Measurements from ENCODE around the gene CSNK1G1.
A peak's percentile ranks its signal among the peaks of the same experiment; 100 is the strongest.

Gene CSNK1G1

GRCh38 chr15:64166102-64166890 lies 189.7 kb downstream of the CSNK1G1 start:
- H3K36me3 ChIP-seq (ENCODE audit: insufficient read depth, low read depth, low read length): peaks cover 15% of the 10 kb centered on the region
- peaks cover 10% of the 10 kb centered on the region for H3K4me1 ChIP-seq (ENCODE audit: insufficient read depth, low read length)

GRCh38 chr15:64164436-64164835 lies 191.5 kb downstream of the CSNK1G1 start:
- peaks cover 10% of the 10 kb centered on the region for H3K4me1 ChIP-seq (ENCODE audit: insufficient read depth, low read length)
- H3K4me3 ChIP-seq (ENCODE audit: low read length): no peak overlapping the region
- no peaks in the 10 kb centered on the region for H3K9me3 ChIP-seq (ENCODE audit: insufficient read depth, low read depth, low read length)
- H3K27ac ChIP-seq (ENCODE audit: low read length): no peak overlapping the region
- H3K36me3 ChIP-seq (ENCODE audit: insufficient read depth, low read depth, low read length): peaks cover 18% of the 10 kb centered on the region
- no peak overlapping the region for H3K9ac ChIP-seq (ENCODE audit: low read depth, low read length)
- no peaks in the 10 kb centered on the region for H3K27me3 ChIP-seq (ENCODE audit: insufficient read depth, low read length)

More at GRCh38 chr15:64166102-64166890, 189.7 kb downstream of the CSNK1G1 start:
- no peak overlapping the region for H3K27ac ChIP-seq (ENCODE audit: low read length)
- no peak overlapping the region for H3K9ac ChIP-seq (ENCODE audit: low read depth, low read length)
- H3K27me3 ChIP-seq (ENCODE audit: insufficient read depth, low read length): no peaks in the 10 kb centered on the region
- H3K4me3 ChIP-seq (ENCODE audit: low read length): no peak overlapping the region
- no peaks in the 10 kb centered on the region for H3K9me3 ChIP-seq (ENCODE audit: insufficient read depth, low read depth, low read length)

GRCh38 chr15:64163659-64164362 lies 192.2 kb downstream of the CSNK1G1 start:
- Histone ChIP-seq H3K4me3 (ENCODE audit: low read length) (peak overlapping the region; percentile 89), H3K36me3 (ENCODE audit: insufficient read depth, low read depth, low read length) (peaks cover 24% of the 10 kb centered on the region), H3K9me3 (ENCODE audit: insufficient read depth, low read depth, low read length) (no peaks in the 10 kb centered on the region), H3K9ac (ENCODE audit: low read depth, low read length) (peak overlapping the region; percentile 62; the same call in 1 of the 2 replicates), H3K27me3 (ENCODE audit: insufficient read depth, low read length) (no peaks in the 10 kb centered on the region), H3K4me1 (ENCODE audit: insufficient read depth, low read length) (peaks cover 10% of the 10 kb centered on the region), H3K27ac (ENCODE audit: low read length) (no peak overlapping the region)

GRCh38 chr15:64162869-64163658 lies 192.9 kb downstream of the CSNK1G1 start, which contains the start of gene PPIB:
Gene PPIB, minus strand, starts transcription at chr15:64163022. Its CDS starts 36 bp downstream, at chr15:64162986.
- Histone ChIP-seq H3K9me3 (ENCODE audit: insufficient read depth, low read depth, low read length) (no peaks in the 10 kb centered on the region), H3K36me3 (ENCODE audit: insufficient read depth, low read depth, low read length) (peaks cover 32% of the 10 kb centered on the region), H3K4me3 (ENCODE audit: low read length) (peak within 1 kb of the TSS; percentile 89), H3K9ac (ENCODE audit: low read depth, low read length) (peak within 1 kb of the TSS; percentile 94), H3K27me3 (ENCODE audit: insufficient read depth, low read length) (no peaks in the 10 kb centered on the region), H3K27ac (ENCODE audit: low read length) (no peak within 1 kb of the TSS), H3K4me1 (ENCODE audit: insufficient read depth, low read length) (peaks cover 10% of the 10 kb centered on the region)

- Histone ChIP-seq H3K4me1 (ENCODE audit: insufficient read depth, low read length) (peaks cover 10% of the 10 kb centered on the region), H3K36me3 (ENCODE audit: insufficient read depth, low read depth, low read length) (peaks cover 38% of the 10 kb centered on the region), H3K27ac (ENCODE audit: low read length) (no peak overlapping the region), H3K27me3 (ENCODE audit: insufficient read depth, low read length) (no peaks in the 10 kb centered on the region), H3K4me3 (ENCODE audit: low read length) (peak overlapping the region; percentile 89), H3K9ac (ENCODE audit: low read depth, low read length) (peak overlapping the region; percentile 94), H3K9me3 (ENCODE audit: insufficient read depth, low read depth, low read length) (no peaks in the 10 kb centered on the region)
Observed at GRCh38 chr15:64162478-64162868, 193.5 kb downstream of the CSNK1G1 start.

GRCh38 chr15:64161688-64162477 lies 194.1 kb downstream of the CSNK1G1 start:
- peaks cover 44% of the 10 kb centered on the region for H3K36me3 ChIP-seq (ENCODE audit: insufficient read depth, low read depth, low read length)
- H3K4me1 ChIP-seq (ENCODE audit: insufficient read depth, low read length): peaks cover 10% of the 10 kb centered on the region
- no peak overlapping the region for H3K27ac ChIP-seq (ENCODE audit: low read length)

GRCh38 chr15:64158363-64159134 lies 197.4 kb downstream of the CSNK1G1 start:
- Histone ChIP-seq H3K27me3 (ENCODE audit: insufficient read depth, low read length) (no peaks in the 10 kb centered on the region), H3K4me1 (ENCODE audit: insufficient read depth, low read length) (peaks cover 6% of the 10 kb centered on the region), H3K27ac (ENCODE audit: low read length) (no peak overlapping the region), H3K9me3 (ENCODE audit: insufficient read depth, low read depth, low read length) (no peaks in the 10 kb centered on the region), H3K9ac (ENCODE audit: low read depth, low read length) (no peak overlapping the region), H3K4me3 (ENCODE audit: low read length) (no peak overlapping the region), H3K36me3 (ENCODE audit: insufficient read depth, low read depth, low read length) (peaks cover 71% of the 10 kb centered on the region)

More at GRCh38 chr15:64161688-64162477, 194.1 kb downstream of the CSNK1G1 start:
- Histone ChIP-seq H3K9ac (ENCODE audit: low read depth, low read length) (peak overlapping the region; percentile 94), H3K4me3 (ENCODE audit: low read length) (peak overlapping the region; percentile 89), H3K9me3 (ENCODE audit: insufficient read depth, low read depth, low read length) (no peaks in the 10 kb centered on the region), H3K27me3 (ENCODE audit: insufficient read depth, low read length) (no peaks in the 10 kb centered on the region)

GRCh38 chr15:64157599-64158125 lies 198.3 kb downstream of the CSNK1G1 start:
- H3K9me3 ChIP-seq (ENCODE audit: insufficient read depth, low read depth, low read length): no peaks in the 10 kb centered on the region
- no peak overlapping the region for H3K4me3 ChIP-seq (ENCODE audit: low read length)
- H3K27me3 ChIP-seq (ENCODE audit: insufficient read depth, low read length): peaks cover 8% of the 10 kb centered on the region
- H3K36me3 ChIP-seq (ENCODE audit: insufficient read depth, low read depth, low read length): peaks cover 71% of the 10 kb centered on the region
- H3K4me1 ChIP-seq (ENCODE audit: insufficient read depth, low read length): peaks cover 7% of the 10 kb centered on the region
- no peak overlapping the region for H3K27ac ChIP-seq (ENCODE audit: low read length)
- no peak overlapping the region for H3K9ac ChIP-seq (ENCODE audit: low read depth, low read length)

- Histone ChIP-seq H3K27me3 (ENCODE audit: insufficient read depth, low read length) (peaks cover 17% of the 10 kb centered on the region), H3K9me3 (ENCODE audit: insufficient read depth, low read depth, low read length) (no peaks in the 10 kb centered on the region), H3K9ac (ENCODE audit: low read depth, low read length) (no peak overlapping the region), H3K36me3 (ENCODE audit: insufficient read depth, low read depth, low read length) (peaks cover 70% of the 10 kb centered on the region), H3K4me1 (ENCODE audit: insufficient read depth, low read length) (peaks cover 7% of the 10 kb centered on the region), H3K27ac (ENCODE audit: low read length) (no peak overlapping the region), H3K4me3 (ENCODE audit: low read length) (no peak overlapping the region)
Observed at GRCh38 chr15:64156652-64157331, 199.2 kb downstream of the CSNK1G1 start.
